GM23248 (cell line): Measurements from ENCODE around the gene CCDC192. TPM values are rescaled to one million over a fixed set of nuclear protein-coding genes. Genes with fewer than 3 reads are reported as not detected.
A peak's percentile ranks its signal among the peaks of the same experiment; 100 is the strongest.

Experiments
- DNase-seq: peaks from one replicate; pipeline ENCODE4 v3.0.0-alpha.2; 2015
- H2AFZ ChIP-seq: fragments of 200-600 bp; sonication (generic); 2 replicates; pipeline ENCODE4 v1.6.1; 2016; ENCODE audit warnings: antibody characterized with exemption
- H3F3A ChIP-seq: fragments of 200-600 bp; sonication (generic); 2 replicates; pipeline ENCODE4 v1.6.1; 2016; ENCODE audit warnings: mild to moderate bottlenecking, antibody characterized with exemption, mixed run types; ENCODE audit not compliant: insufficient read depth
- H3K27ac ChIP-seq: fragments of 200-600 bp; sonication (generic); 2 replicates; pipeline ENCODE4 v1.5.1; 2016; ENCODE audit warnings: mild to moderate bottlenecking
- H3K27me3 ChIP-seq: fragments of 200-600 bp; sonication (generic); replicated peaks from 2 replicates; pipeline ENCODE4 v1.6.1; 2016; ENCODE audit warnings: mild to moderate bottlenecking; ENCODE audit not compliant: insufficient read depth
- H3K36me3 ChIP-seq: fragments of 200-600 bp; sonication (generic); 2 replicates; pipeline ENCODE4 v1.6.1; 2016; ENCODE audit warnings: low read depth, mild to moderate bottlenecking
- H3K4me1 ChIP-seq: fragments of 200-600 bp; sonication (generic); 2 replicates; pipeline ENCODE4 v1.6.1; 2016; ENCODE audit warnings: mild to moderate bottlenecking; ENCODE audit not compliant: insufficient read depth
- H3K4me2 ChIP-seq: fragments of 200-600 bp; sonication (generic); one replicate; pipeline ENCODE4 v1.6.1; 2016; ENCODE audit warnings: mild to moderate bottlenecking; ENCODE audit not compliant: unreplicated experiment
- H3K4me3 ChIP-seq: fragments of 200-600 bp; sonication (generic); 2 replicates; pipeline ENCODE4 v1.5.1; 2016; ENCODE audit warnings: mild to moderate bottlenecking
- H3K79me2 ChIP-seq: fragments of 200-600 bp; sonication (generic); 2 replicates; pipeline ENCODE4 v1.6.1; 2016; ENCODE audit warnings: mild to moderate bottlenecking; ENCODE audit not compliant: insufficient read depth
- H3K9ac ChIP-seq: fragments of 200-600 bp; sonication (generic); 2 replicates; pipeline ENCODE4 v1.6.1; 2016; ENCODE audit warnings: mild to moderate bottlenecking
- H3K9me2 ChIP-seq: fragments of 200-600 bp; sonication (generic); 2 replicates; pipeline ENCODE4 v1.6.1; 2016; ENCODE audit warnings: mixed run types, mild to moderate bottlenecking, moderate library complexity; ENCODE audit not compliant: insufficient read depth
- H3K9me3 ChIP-seq: fragments of 200-600 bp; sonication (generic); one replicate; pipeline ENCODE4 v1.6.1; 2017; ENCODE audit warnings: low read depth
- H4K20me1 ChIP-seq: fragments of 200-600 bp; sonication (generic); 2 replicates; pipeline ENCODE4 v1.6.0; 2016; ENCODE audit not compliant: insufficient read depth
- EZH2 ChIP-seq: fragments of 200-600 bp; sonication (generic); IDR thresholded peaks from 2 replicates; pipeline ENCODE4 v1.6.1; 2018; ENCODE audit warnings: antibody characterized with exemption, mild to moderate bottlenecking; ENCODE audit not compliant: insufficient read depth, poor library complexity, severe bottlenecking
- EZH2phosphoT487 ChIP-seq: fragments of 200-600 bp; sonication (generic); IDR thresholded peaks from 2 replicates; pipeline ENCODE4 v1.6.1; 2018; ENCODE audit warnings: antibody characterized with exemption, moderate library complexity, mild to moderate bottlenecking, low read depth; ENCODE audit not compliant: insufficient read depth
- WGBS, 2 experiments: methylation state at CpG; one replicate each; pipeline ENCODE4 v1.1.6; 2015 to 2017; ENCODE audit warnings: low lambda C conversion rate in 2 of 2, low coverage in 1 of 2; ENCODE audit errors: missing lambda C conversion rate in 2 of 2; 5-methylcytosine and 5-hydroxymethylcytosine counted together
- in situ Hi-C: fragments of 300-500 bp; cut with MboI; formaldehyde crosslinking; loops from 2 replicates; pipeline ENCODE4 v1.15.0; 2020
- polyA plus RNA-seq: library from polyadenylated mRNA; unstranded; fragments of >200 nt; fragmentation: Nextera tagmentation; extraction: Ambion mirVana; gene quantifications from 2 replicates; pipeline ENCODE4 v1.2.1, GENCODE V29; 2016
- total RNA-seq: library from RNA; depleted of rRNA; stranded (reverse); fragments of >200 nt; shearing (Covaris generic); gene quantifications from 2 replicates; pipeline ENCODE4 v1.2.3, GENCODE V29; 2014

The CCDC192 gene
- total and polyA plus RNA-seq, 2 experiments from 2014 or later, result 0.40 TPM; not detected in 1

- Histone ChIP-seq H3K27me3 (no peaks in the 10 kb centered on the region), H3K79me2 (no peaks in the 10 kb centered on the region), H2AFZ (no peak overlapping the region), H3K27ac (no peak overlapping the region), H4K20me1 (no peaks in the 10 kb centered on the region), H3K4me3 (no peak overlapping the region), H3K9me2 (no peaks in the 10 kb centered on the region), H3K4me1 (peaks cover 21% of the 10 kb centered on the region), H3K4me2 (no peak overlapping the region), H3K9ac (no peak overlapping the region), H3K9me3 (no peaks in the 10 kb centered on the region), H3F3A (peaks cover 13% of the 10 kb centered on the region; the same call in 1 of the 2 replicates), H3K36me3 (no peaks in the 10 kb centered on the region)
- 89 to 96% methylated on average over 5 of the region's 5 CpGs for WGBS, 2 experiments
- in situ Hi-C loops, result no loop called here
- DNase-seq, result no peak
- TF ChIP-seq EZH2phosphoT487 (no peak), EZH2 (no peak)
These were observed 191.3 kb downstream of the CCDC192 start for GRCh38 chr5:127894461-127894860.

GRCh38 chr5:127898551-127899213 lies 195.5 kb downstream of the CCDC192 start:
- H3K9ac ChIP-seq, result no peak overlapping the region
- H2AFZ ChIP-seq, result no peak overlapping the region
- WGBS, 2 experiments, result 69% methylated on average over 4 of the region's 4 CpGs
- H4K20me1 ChIP-seq, result no peaks in the 10 kb centered on the region
- H3K9me2 ChIP-seq, result no peaks in the 10 kb centered on the region
- TF ChIP-seq EZH2 (no peak), EZH2phosphoT487 (no peak)
- H3K36me3 ChIP-seq, result no peaks in the 10 kb centered on the region
- peaks cover 9% of the 10 kb centered on the region; the same call in 1 of the 2 replicates for H3K4me1 ChIP-seq
- no peaks in the 10 kb centered on the region for H3K9me3 ChIP-seq
- H3K4me2 ChIP-seq, result peak overlapping the region; percentile 58
- no peak overlapping the region for H3K27ac ChIP-seq
- H3K27me3 ChIP-seq, result no peaks in the 10 kb centered on the region
- in situ Hi-C loops, result no loop called here
- no peak overlapping the region for H3K4me3 ChIP-seq
- peak; percentile 54 for DNase-seq
- H3F3A ChIP-seq, result 0 out of 2 replicates have a peak, but pooled peaks cover under 1% of the 10 kb centered on the region
- H3K79me2 ChIP-seq, result no peaks in the 10 kb centered on the region

- TF ChIP-seq EZH2phosphoT487 (no peak), EZH2 (no peak)
- in situ Hi-C loops, result no loop called here
- no peak overlapping the region for H3K4me3 ChIP-seq
- H3K27ac ChIP-seq, result no peak overlapping the region
- H3F3A ChIP-seq, result no peaks in the 10 kb centered on the region
- no peaks in the 10 kb centered on the region for H3K79me2 ChIP-seq
- WGBS, 2 experiments, result 9 to 16% methylated on average over 2 of the region's 2 CpGs
- H3K4me1 ChIP-seq, result peaks cover 9% of the 10 kb centered on the region; the same call in 1 of the 2 replicates
- H3K9me3 ChIP-seq, result no peaks in the 10 kb centered on the region
- no peaks in the 10 kb centered on the region for H3K36me3 ChIP-seq
- H3K4me2 ChIP-seq, result peak overlapping the region; percentile 58
- DNase-seq, result peak; percentile 6
- H2AFZ ChIP-seq, result no peak overlapping the region
- H3K9ac ChIP-seq, result no peak overlapping the region
- H4K20me1 ChIP-seq, result no peaks in the 10 kb centered on the region
- H3K27me3 ChIP-seq, result no peaks in the 10 kb centered on the region
- H3K9me2 ChIP-seq, result no peaks in the 10 kb centered on the region
These were observed 196.0 kb downstream of the CCDC192 start for GRCh38 chr5:127899214-127899610.

GRCh38 chr5:127906562-127907204 lies 203.5 kb downstream of the CCDC192 start:
- Histone ChIP-seq H3K9me3 (no peaks in the 10 kb centered on the region), H3K27ac (no peak overlapping the region), H3K36me3 (no peaks in the 10 kb centered on the region), H2AFZ (no peak overlapping the region), H3F3A (no peaks in the 10 kb centered on the region), H3K27me3 (no peaks in the 10 kb centered on the region), H3K4me1 (no peaks in the 10 kb centered on the region), H3K4me3 (no peak overlapping the region), H3K79me2 (no peaks in the 10 kb centered on the region), H3K4me2 (no peak overlapping the region), H3K9me2 (no peaks in the 10 kb centered on the region), H3K9ac (no peak overlapping the region), H4K20me1 (no peaks in the 10 kb centered on the region)
- TF ChIP-seq EZH2 (no peak), EZH2phosphoT487 (no peak)
- in situ Hi-C loops, result no loop called here
- DNase-seq, result no peak
- WGBS, 2 experiments, result 52 to 74% methylated on average over 2 of the region's 2 CpGs
